ENCODE data around the gene TRIM7.

- no peak for TF ChIP-seq EZH2phosphoT487 (IDR thresholded peaks at IDR 0.05; ENCODE audit: borderline replicate concordance, low read length)
- TF ChIP-seq, protein P1, sequence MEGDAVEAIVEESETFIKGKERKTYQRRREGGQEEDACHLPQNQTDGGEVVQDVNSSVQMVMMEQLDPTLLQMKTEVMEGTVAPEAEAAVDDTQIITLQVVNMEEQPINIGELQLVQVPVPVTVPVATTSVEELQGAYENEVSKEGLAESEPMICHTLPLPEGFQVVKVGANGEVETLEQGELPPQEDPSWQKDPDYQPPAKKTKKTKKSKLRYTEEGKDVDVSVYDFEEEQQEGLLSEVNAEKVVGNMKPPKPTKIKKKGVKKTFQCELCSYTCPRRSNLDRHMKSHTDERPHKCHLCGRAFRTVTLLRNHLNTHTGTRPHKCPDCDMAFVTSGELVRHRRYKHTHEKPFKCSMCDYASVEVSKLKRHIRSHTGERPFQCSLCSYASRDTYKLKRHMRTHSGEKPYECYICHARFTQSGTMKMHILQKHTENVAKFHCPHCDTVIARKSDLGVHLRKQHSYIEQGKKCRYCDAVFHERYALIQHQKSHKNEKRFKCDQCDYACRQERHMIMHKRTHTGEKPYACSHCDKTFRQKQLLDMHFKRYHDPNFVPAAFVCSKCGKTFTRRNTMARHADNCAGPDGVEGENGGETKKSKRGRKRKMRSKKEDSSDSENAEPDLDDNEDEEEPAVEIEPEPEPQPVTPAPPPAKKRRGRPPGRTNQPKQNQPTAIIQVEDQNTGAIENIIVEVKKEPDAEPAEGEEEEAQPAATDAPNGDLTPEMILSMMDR (IDR thresholded peaks at IDR 0.05; ENCODE audit: low read depth, low read length, poor library complexity, severe bottlenecking) = no peak
These were observed 10.3 kb downstream of the TRIM7 start for GRCh38 chr5:181194489-181195248.
